ENCODE measurements around the gene PDE4B. TPM values are rescaled to one million over a fixed set of nuclear protein-coding genes. Genes with fewer than 3 reads are reported as not detected.

Gene PDE4B
- total and polyA plus RNA-seq, 7 experiments from 2014 or later: 43.5 to 99.2 (median 46.7) TPM

DNA sequence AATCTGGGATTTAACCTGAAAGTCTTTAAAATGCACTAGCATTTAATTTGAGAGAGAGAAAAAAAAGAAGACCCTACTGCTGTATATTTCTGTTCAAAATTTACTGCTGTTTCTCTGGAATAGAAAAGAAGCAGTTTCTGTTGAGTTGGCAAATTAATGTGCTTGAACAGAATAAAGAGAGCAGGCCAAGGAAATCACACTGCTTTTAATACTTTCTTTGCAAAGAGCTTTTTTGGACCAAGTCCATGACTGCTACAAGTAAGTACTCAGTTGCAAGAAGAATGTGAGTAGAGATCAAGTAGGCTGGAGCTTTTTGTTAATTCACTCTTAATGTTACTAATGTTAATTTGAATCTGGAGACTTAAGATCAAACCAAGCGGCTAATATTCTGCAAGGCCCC is 405.1 kb downstream of the PDE4B start:
- Mint-ChIP-seq H3K27me3 (peaks cover 0 to 15% (median 0%) of the 10 kb centered on the region in 5 donors), H3K4me3 (no peak overlapping the region), H3K36me3 (no peaks in the 10 kb centered on the region), H3K4me1 (no peaks in the 10 kb centered on the region), H3K9me3 (peaks cover 0 to 4% (median 0%) of the 10 kb centered on the region in 11 donors), H3K27ac (no peak overlapping the region)
- no peaks in the 10 kb centered on the region for H3K36me3 ChIP-seq (ENCODE audit: control insufficient read depth in 2 of 3, insufficient read depth in 3 of 3, low read length in 3 of 3)
- no peak overlapping the region for H3K4me3 ChIP-seq (ENCODE audit: low read length)
- no peaks in the 10 kb centered on the region for H3K27me3 ChIP-seq (ENCODE audit: control insufficient read depth in 2 of 2, insufficient read depth in 2 of 2, low read length in 2 of 2)
- intact Hi-C loops (cut with micrococcal nuclease): no loop called here
- POLR2A ChIA-PET: no interaction called here
- DNase-seq: no peak
- H3K27ac ChIP-seq (ENCODE audit: low read depth, low read length): no peak overlapping the region
- no peak for ATAC-seq
- no peaks in the 10 kb centered on the region for H3K9me3 ChIP-seq (ENCODE audit: control insufficient read depth in 2 of 3, low read length in 3 of 3)
- CTCF ChIA-PET: no interaction called here
- no peaks in the 10 kb centered on the region for H3K4me1 ChIP-seq (ENCODE audit: control insufficient read depth in 2 of 2, insufficient read depth in 2 of 2, low read length in 2 of 2)

DNA sequence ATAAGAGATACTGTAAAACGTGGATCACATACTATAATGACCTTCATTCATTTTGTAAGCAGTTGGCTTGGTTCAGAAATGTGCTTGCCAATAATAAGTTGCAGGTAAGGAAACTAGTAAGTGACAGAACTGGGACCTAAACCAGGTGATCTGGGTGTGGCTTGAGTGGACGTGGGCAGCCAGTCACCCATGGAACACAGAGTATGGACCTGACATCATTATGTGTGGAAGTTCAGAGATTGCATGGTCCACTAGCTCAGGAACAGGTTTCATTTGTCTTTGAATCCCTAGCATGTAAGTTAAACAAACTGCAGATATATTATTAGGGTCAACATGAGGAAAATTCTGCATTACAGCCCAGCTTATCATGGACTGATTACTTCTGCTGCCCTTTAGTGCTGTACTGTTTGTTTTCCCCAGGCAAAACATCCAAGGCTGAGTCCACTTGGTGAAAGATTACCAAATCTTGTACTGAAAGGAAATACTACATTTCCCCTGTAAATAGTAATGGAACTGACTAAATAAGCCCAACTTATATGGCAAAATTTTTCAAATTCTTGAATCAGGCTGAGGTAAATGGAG is 414.0 kb downstream of the PDE4B start:
- no peaks in the 10 kb centered on the region for H3K4me1 ChIP-seq (ENCODE audit: control insufficient read depth in 2 of 2, insufficient read depth in 2 of 2, low read length in 2 of 2)
- Mint-ChIP-seq H3K36me3 (peaks cover 3 to 13% (median 4%) of the 10 kb centered on the region in 5 donors), H3K27ac (no peak overlapping the region), H3K4me3 (no peak overlapping the region), H3K4me1 (peaks cover 0 to 3% (median 0%) of the 10 kb centered on the region in 7 donors), H3K27me3 (peaks cover 0 to 19% (median 6%) of the 10 kb centered on the region in 5 donors), H3K9me3 (peaks cover 0 to 19% (median 7%) of the 10 kb centered on the region in 11 donors)
- no peaks in the 10 kb centered on the region for H3K27me3 ChIP-seq (ENCODE audit: control insufficient read depth in 2 of 2, insufficient read depth in 2 of 2, low read length in 2 of 2)
- no peaks in the 10 kb centered on the region for H3K36me3 ChIP-seq (ENCODE audit: control insufficient read depth in 2 of 3, insufficient read depth in 3 of 3, low read length in 3 of 3)
- no peak overlapping the region for H3K27ac ChIP-seq (ENCODE audit: low read depth, low read length)
- peaks cover 0 to 6% (median 0%) of the 10 kb centered on the region in 3 experiments for H3K9me3 ChIP-seq (ENCODE audit: control insufficient read depth in 2 of 3, low read length in 3 of 3)
- H3K4me3 ChIP-seq (ENCODE audit: low read length): no peak overlapping the region
- ATAC-seq (no peak), DNase-seq (no peak)
- intact Hi-C loops (cut with micrococcal nuclease): no loop called here
- ChIA-PET CTCF (no interaction called here), POLR2A (no interaction called here)

DNA sequence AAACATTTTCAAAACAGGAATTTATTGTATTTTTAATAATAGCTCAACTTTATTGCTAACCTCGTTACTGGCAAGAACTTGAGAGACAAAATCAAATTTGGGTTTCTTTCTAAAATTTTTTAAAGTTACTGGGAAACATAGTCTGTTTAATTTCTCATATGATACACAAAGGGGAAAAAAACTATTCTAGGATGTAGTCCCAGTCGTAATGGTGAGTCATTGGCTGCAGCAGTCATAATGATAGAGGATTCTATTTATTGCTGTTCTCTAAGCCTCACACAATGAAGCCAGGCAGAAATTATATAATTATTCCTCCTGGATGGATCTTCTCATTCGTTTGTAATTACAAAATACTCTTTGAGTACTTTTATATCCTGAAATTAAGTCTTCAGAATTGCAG is 414.8 kb downstream of the PDE4B start:
- Histone ChIP-seq H3K4me1 (ENCODE audit: control insufficient read depth in 2 of 2, insufficient read depth in 2 of 2, low read length in 2 of 2) (no peaks in the 10 kb centered on the region), H3K4me3 (ENCODE audit: low read length) (no peak overlapping the region), H3K36me3 (ENCODE audit: control insufficient read depth in 2 of 3, insufficient read depth in 3 of 3, low read length in 3 of 3) (no peaks in the 10 kb centered on the region), H3K9me3 (ENCODE audit: control insufficient read depth in 2 of 3, low read length in 3 of 3) (peaks cover 0 to 6% (median 0%) of the 10 kb centered on the region in 3 experiments), H3K27me3 (ENCODE audit: control insufficient read depth in 2 of 2, insufficient read depth in 2 of 2, low read length in 2 of 2) (no peaks in the 10 kb centered on the region), H3K27ac (ENCODE audit: low read depth, low read length) (no peak overlapping the region)
- peaks cover 3 to 13% (median 4%) of the 10 kb centered on the region in 5 donors for H3K36me3 Mint-ChIP-seq
- no peak for ATAC-seq
- intact Hi-C loops (cut with micrococcal nuclease): no loop called here
- no peak overlapping the region for H3K27ac Mint-ChIP-seq
- H3K9me3 Mint-ChIP-seq: peaks cover 0 to 19% (median 7%) of the 10 kb centered on the region in 11 donors
- peaks cover 0 to 19% (median 6%) of the 10 kb centered on the region in 5 donors for H3K27me3 Mint-ChIP-seq
- ChIA-PET CTCF (no interaction called here), POLR2A (no interaction called here)
- H3K4me3 Mint-ChIP-seq: no peak overlapping the region
- DNase-seq: no peak
- peaks cover 0 to 3% (median 0%) of the 10 kb centered on the region in 7 donors for H3K4me1 Mint-ChIP-seq

DNA sequence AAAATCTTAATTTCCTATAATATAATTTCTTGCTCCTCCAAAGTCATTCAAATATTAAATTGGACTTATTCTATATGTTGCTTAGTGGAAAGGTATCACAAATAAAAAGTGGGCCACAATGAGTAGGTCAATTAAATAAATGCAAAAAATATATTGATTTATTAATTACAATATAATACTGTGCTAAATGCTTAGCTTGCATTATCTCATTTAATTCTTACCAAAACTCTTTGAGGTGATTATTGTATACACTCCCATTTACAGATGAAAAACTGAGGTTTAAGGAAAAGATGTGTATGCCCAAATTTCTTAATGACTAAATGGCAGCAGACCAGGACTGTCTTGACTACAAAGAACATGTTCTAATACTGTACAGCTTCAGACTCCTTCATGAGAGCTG is 415.9 kb downstream of the PDE4B start:
- Histone ChIP-seq H3K27me3 (ENCODE audit: control insufficient read depth in 2 of 2, insufficient read depth in 2 of 2, low read length in 2 of 2) (no peaks in the 10 kb centered on the region), H3K36me3 (ENCODE audit: control insufficient read depth in 2 of 3, insufficient read depth in 3 of 3, low read length in 3 of 3) (no peaks in the 10 kb centered on the region), H3K4me1 (ENCODE audit: control insufficient read depth in 2 of 2, insufficient read depth in 2 of 2, low read length in 2 of 2) (no peaks in the 10 kb centered on the region), H3K4me3 (ENCODE audit: low read length) (no peak overlapping the region), H3K9me3 (ENCODE audit: control insufficient read depth in 2 of 3, low read length in 3 of 3) (peaks cover 0 to 6% (median 0%) of the 10 kb centered on the region in 3 experiments), H3K27ac (ENCODE audit: low read depth, low read length) (no peak overlapping the region)
- POLR2A ChIA-PET: no interaction called here
- Mint-ChIP-seq H3K4me3 (no peak overlapping the region), H3K27ac (no peak overlapping the region), H3K4me1 (peaks cover 0 to 3% (median 0%) of the 10 kb centered on the region in 7 donors), H3K36me3 (peaks cover 3 to 8% (median 4%) of the 10 kb centered on the region in 5 donors), H3K9me3 (peaks cover 0 to 15% (median 5%) of the 10 kb centered on the region in 11 donors), H3K27me3 (peaks cover 0 to 19% (median 6%) of the 10 kb centered on the region in 5 donors)
- no peak for DNase-seq
- no peak for ATAC-seq
- CTCF ChIA-PET: no interaction called here
- intact Hi-C loops (cut with micrococcal nuclease): no loop called here

DNA sequence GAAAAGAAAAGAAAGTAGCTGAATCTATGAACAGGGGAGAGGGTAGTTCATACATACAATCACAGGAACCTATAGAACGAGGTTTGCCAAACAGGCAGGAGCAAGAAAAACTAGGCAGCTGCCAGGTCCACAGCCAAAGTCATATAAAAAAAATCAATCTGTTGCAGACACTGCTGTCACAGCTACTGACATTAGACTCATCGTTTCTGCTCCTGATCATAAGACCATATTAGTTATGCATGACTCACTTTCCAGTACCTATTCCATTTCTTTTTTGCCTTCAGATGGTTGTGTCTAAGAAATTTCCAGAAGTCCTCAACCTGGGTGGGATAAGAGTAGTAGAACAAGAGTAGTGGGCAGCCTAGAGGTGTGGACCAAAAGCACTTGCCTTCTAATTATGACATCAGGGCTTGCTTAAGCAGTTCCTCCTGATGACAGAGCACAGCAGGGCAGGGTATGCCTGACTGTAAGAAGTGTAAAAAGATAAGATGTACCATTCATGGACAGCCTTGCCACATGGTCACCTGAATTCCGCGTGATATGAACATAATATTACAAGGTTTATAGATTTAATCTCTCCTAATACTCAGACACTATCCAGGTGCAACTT is 418.0 kb downstream of the PDE4B start:
- H3K36me3 ChIP-seq (ENCODE audit: control insufficient read depth in 2 of 3, insufficient read depth in 3 of 3, low read length in 3 of 3): no peaks in the 10 kb centered on the region
- H3K27me3 ChIP-seq (ENCODE audit: control insufficient read depth in 2 of 2, insufficient read depth in 2 of 2, low read length in 2 of 2): no peaks in the 10 kb centered on the region
- H3K27ac ChIP-seq (ENCODE audit: low read depth, low read length): no peak overlapping the region
- peaks cover 0 to 6% (median 0%) of the 10 kb centered on the region in 5 donors for H3K36me3 Mint-ChIP-seq
- H3K4me3 Mint-ChIP-seq: no peak overlapping the region
- CTCF ChIA-PET: no interaction called here
- no peaks in the 10 kb centered on the region for H3K9me3 ChIP-seq (ENCODE audit: control insufficient read depth in 2 of 3, low read length in 3 of 3)
- POLR2A ChIA-PET: no interaction called here
- H3K4me1 Mint-ChIP-seq: peaks cover 5 to 18% (median 13%) of the 10 kb centered on the region in 7 donors
- no peak overlapping the region for H3K4me3 ChIP-seq (ENCODE audit: low read length)
- ATAC-seq (no peak), DNase-seq (no peak)
- H3K4me1 ChIP-seq (ENCODE audit: control insufficient read depth in 2 of 2, insufficient read depth in 2 of 2, low read length in 2 of 2): peaks cover 0 to 4% of the 10 kb centered on the region in 2 donors
- intact Hi-C loops (cut with micrococcal nuclease): no loop called here
- peaks cover 0 to 3% (median 0%) of the 10 kb centered on the region in 11 donors for H3K9me3 Mint-ChIP-seq
- no peak overlapping the region for H3K27ac Mint-ChIP-seq
- H3K27me3 Mint-ChIP-seq: peaks cover 0 to 14% (median 4%) of the 10 kb centered on the region in 5 donors

DNA sequence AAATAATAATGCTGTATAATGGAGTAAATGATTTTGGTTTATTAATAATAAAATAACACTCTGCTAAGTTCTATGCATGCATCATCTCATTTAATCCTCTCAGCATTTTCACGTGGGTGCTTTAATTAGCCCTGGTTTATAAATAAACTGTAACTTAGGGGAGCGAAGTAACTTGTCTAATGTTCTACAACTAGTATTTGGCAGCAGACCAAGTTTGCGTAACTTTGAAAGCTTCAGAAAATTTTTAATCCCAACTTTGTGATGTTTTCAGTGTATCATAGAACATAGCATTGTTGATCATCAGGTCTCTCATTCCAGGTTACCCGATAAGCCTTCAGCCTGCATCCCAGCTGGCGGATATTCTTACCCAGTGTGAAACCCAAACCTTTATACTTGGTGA is 418.8 kb downstream of the PDE4B start:
- Mint-ChIP-seq H3K4me3 (no peak overlapping the region), H3K4me1 (peaks cover 5 to 18% (median 13%) of the 10 kb centered on the region in 7 donors), H3K36me3 (peaks cover 0 to 4% (median 0%) of the 10 kb centered on the region in 5 donors), H3K27ac (no peak overlapping the region), H3K27me3 (peaks cover 0 to 13% (median 4%) of the 10 kb centered on the region in 5 donors), H3K9me3 (peaks cover 0 to 2% (median 0%) of the 10 kb centered on the region in 11 donors)
- Histone ChIP-seq H3K9me3 (ENCODE audit: control insufficient read depth in 2 of 3, low read length in 3 of 3) (no peaks in the 10 kb centered on the region), H3K4me1 (ENCODE audit: control insufficient read depth in 2 of 2, insufficient read depth in 2 of 2, low read length in 2 of 2) (peaks cover 0 to 4% of the 10 kb centered on the region in 2 donors), H3K27ac (ENCODE audit: low read depth, low read length) (no peak overlapping the region), H3K36me3 (ENCODE audit: control insufficient read depth in 2 of 3, insufficient read depth in 3 of 3, low read length in 3 of 3) (no peaks in the 10 kb centered on the region), H3K4me3 (ENCODE audit: low read length) (no peak overlapping the region), H3K27me3 (ENCODE audit: control insufficient read depth in 2 of 2, insufficient read depth in 2 of 2, low read length in 2 of 2) (no peaks in the 10 kb centered on the region)
- POLR2A ChIA-PET: no interaction called here
- ATAC-seq (no peak), DNase-seq (no peak)
- intact Hi-C loops (cut with micrococcal nuclease): no loop called here
- CTCF ChIA-PET: no interaction called here

DNA sequence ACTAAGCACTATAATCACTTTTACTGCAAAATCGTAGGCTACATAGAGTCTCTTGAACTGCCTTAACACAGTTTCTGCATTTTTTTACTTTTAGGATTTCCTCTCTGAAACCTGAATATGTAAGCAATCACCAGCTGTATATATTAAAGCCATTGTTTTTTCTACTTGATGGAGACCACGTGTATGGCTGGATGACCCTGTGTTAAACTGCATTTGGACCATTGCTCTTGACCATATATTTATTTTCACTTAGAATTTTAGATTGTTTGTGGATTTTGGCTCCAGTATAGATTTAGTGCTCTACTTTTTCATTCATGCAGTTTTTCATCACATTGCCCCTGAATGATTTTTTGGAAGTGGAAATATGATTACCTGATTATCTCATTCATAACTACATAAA is 420.8 kb downstream of the PDE4B start:
- Histone ChIP-seq H3K27me3 (ENCODE audit: control insufficient read depth in 2 of 2, insufficient read depth in 2 of 2, low read length in 2 of 2) (no peaks in the 10 kb centered on the region), H3K4me3 (ENCODE audit: low read length) (no peak overlapping the region), H3K27ac (ENCODE audit: low read depth, low read length) (no peak overlapping the region), H3K9me3 (ENCODE audit: control insufficient read depth in 2 of 3, low read length in 3 of 3) (no peaks in the 10 kb centered on the region), H3K36me3 (ENCODE audit: control insufficient read depth in 2 of 3, insufficient read depth in 3 of 3, low read length in 3 of 3) (no peaks in the 10 kb centered on the region), H3K4me1 (ENCODE audit: control insufficient read depth in 2 of 2, insufficient read depth in 2 of 2, low read length in 2 of 2) (peaks cover 0 to 4% of the 10 kb centered on the region in 2 donors)
- H3K4me1 Mint-ChIP-seq: peaks cover 5 to 18% (median 15%) of the 10 kb centered on the region in 7 donors
- ChIA-PET POLR2A (no interaction called here), CTCF (no interaction called here)
- no peak for ATAC-seq
- peaks cover 0 to 2% (median 0%) of the 10 kb centered on the region in 11 donors for H3K9me3 Mint-ChIP-seq
- H3K4me3 Mint-ChIP-seq: no peak overlapping the region
- H3K27ac Mint-ChIP-seq: peak overlapping the region in 1 of 9 donors; percentile 18
- no peak for DNase-seq
- intact Hi-C loops (cut with micrococcal nuclease): no loop called here
- peaks cover 0 to 8% (median 4%) of the 10 kb centered on the region in 5 donors for H3K27me3 Mint-ChIP-seq
- H3K36me3 Mint-ChIP-seq: peaks cover 0 to 6% (median 0%) of the 10 kb centered on the region in 5 donors
